Measurements from ENCODE around the gene LRIT1. TPM values are rescaled to one million over a fixed set of nuclear protein-coding genes. Genes with fewer than 3 reads are reported as not detected.
A peak's percentile ranks its signal among the peaks of the same experiment; 100 is the strongest.

Gene LRIT1
- total RNA-seq, 1 donor from 2014 or later, result not detected

DNA sequence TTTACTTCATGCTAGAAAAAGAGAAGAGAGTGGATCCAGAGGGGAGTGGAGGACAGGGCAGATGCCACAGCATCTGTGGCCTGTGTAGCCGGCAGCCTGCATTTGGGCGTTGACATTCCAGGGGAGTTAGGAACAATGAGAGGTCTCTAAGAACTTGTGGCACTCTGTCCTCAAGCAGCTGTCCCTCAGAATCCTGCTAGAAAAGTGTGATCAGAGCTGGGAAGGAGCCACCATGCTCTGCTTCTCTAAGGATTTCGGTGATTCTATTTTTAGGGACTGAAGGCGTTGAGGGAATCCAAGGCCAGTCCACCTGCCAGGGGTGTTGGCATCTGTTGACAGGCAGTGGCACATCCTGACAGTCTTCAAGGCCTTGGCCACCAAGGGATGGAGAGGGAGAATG is 23.6 kb downstream of the LRIT1 start:
- H3K4me1 Mint-ChIP-seq (ENCODE audit: low read depth), result peaks cover 4% of the 10 kb centered on the region
- no peak overlapping the region for H3K27ac Mint-ChIP-seq
- H3K4me3 Mint-ChIP-seq (ENCODE audit: low read depth), result no peak overlapping the region
- H3K27me3 Mint-ChIP-seq (ENCODE audit: low read depth), result no peaks in the 10 kb centered on the region
- H3K9me3 Mint-ChIP-seq, result peaks cover 9% of the 10 kb centered on the region
- DNase-seq (ENCODE audit: low spot score), result no peak
- intact Hi-C loops (cut with micrococcal nuclease), result no loop called here
- no peaks in the 10 kb centered on the region for H3K36me3 Mint-ChIP-seq (ENCODE audit: low read depth)

DNA sequence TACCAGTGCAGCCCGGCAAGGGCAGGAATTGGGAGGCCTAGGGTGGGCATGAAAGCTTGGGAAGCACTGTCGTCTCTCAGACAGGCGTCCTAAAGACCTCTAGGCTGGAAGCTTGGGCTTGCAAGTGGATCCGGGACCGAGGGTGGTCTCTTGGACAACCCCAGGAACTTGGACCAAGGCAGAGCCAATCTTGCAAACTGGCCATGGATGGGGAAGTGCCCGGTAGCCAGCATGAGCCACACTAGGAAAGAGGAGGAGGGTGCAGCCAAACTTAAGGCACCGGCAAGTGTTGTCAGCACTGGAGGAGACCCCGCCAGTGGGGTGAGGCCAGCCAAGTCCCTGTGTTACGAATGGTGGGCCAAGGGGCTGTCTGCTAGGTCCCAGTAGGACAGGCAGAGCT is 24.5 kb downstream of the LRIT1 start:
- Mint-ChIP-seq H3K36me3 (ENCODE audit: low read depth) (no peaks in the 10 kb centered on the region), H3K27ac (no peak overlapping the region), H3K4me1 (ENCODE audit: low read depth) (peaks cover 4% of the 10 kb centered on the region), H3K27me3 (ENCODE audit: low read depth) (no peaks in the 10 kb centered on the region), H3K9me3 (peaks cover 9% of the 10 kb centered on the region), H3K4me3 (ENCODE audit: low read depth) (no peak overlapping the region)
- intact Hi-C loops (cut with micrococcal nuclease), result no loop called here
- no peak for DNase-seq (ENCODE audit: low spot score)

DNA sequence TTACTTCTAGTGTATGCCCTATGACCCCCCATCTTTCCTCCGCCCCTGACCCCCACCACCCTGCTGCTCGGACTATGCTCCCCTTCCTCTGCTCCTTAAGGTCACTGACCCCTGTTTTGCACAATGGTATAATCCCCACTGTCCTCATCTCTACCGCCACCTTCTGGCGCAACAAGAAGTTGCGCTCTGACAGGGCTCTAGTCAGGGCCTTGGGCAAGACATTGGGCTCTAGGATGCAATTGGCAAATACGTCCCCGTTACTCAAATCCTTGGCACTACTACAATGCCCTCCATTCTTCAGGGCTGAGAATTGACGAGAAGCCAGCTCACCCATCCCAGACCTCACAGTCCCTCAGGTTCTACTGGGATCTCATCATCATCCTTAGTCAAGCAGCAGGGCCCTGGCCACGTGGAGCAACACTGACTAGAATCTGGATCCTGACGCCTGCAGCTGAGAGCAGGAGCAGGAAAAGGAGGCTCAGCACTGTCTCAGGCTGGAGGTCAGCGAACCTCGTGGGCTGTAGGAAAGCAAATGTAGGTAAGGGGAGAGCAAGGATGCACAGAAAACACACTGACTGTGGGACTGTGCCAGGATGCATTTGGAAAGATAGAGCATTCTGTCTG is 26.6 kb downstream of the LRIT1 start:
- Mint-ChIP-seq H3K4me1 (ENCODE audit: low read depth) (peaks cover 4% of the 10 kb centered on the region), H3K4me3 (ENCODE audit: low read depth) (peak overlapping the region; percentile 18), H3K27ac (no peak overlapping the region), H3K9me3 (peaks cover 6% of the 10 kb centered on the region), H3K36me3 (ENCODE audit: low read depth) (no peaks in the 10 kb centered on the region), H3K27me3 (ENCODE audit: low read depth) (no peaks in the 10 kb centered on the region)
- intact Hi-C loops (cut with micrococcal nuclease), result no loop called here
- DNase-seq (ENCODE audit: low spot score), result no peak

DNA sequence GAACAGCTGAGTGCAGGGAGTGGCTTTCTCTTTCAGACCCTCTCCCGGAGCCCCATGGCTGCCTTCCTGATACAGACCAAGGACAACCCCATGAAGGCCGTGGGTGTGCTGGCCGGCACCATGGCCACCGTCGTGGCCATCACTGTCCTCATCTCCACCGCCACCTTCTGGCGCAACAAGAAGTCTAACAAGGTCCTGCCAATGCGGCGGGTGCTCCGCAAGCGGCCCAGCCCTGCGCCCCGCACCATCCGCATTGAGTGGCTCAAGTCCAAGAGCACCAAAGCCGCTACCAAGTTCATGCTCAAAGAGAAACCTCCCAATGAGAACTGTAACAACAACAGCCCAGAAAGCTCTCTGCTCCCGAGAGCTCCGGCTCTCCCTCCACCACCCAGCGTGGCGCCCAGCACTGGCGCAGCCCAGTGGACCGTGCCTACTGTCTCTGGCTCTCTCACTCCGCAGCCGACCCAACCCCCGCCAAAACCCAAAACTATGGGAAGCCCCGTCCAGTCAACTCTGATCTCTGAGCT is 27.2 kb downstream of the LRIT1 start:
- Mint-ChIP-seq H3K4me1 (ENCODE audit: low read depth) (peaks cover 4% of the 10 kb centered on the region), H3K4me3 (ENCODE audit: low read depth) (peak overlapping the region; percentile 18), H3K9me3 (peaks cover under 1% of the 10 kb centered on the region), H3K27me3 (ENCODE audit: low read depth) (no peaks in the 10 kb centered on the region), H3K36me3 (ENCODE audit: low read depth) (no peaks in the 10 kb centered on the region), H3K27ac (no peak overlapping the region)
- no peak for DNase-seq (ENCODE audit: low spot score)
- intact Hi-C loops (cut with micrococcal nuclease), result no loop called here

- Mint-ChIP-seq H3K4me1 (ENCODE audit: low read depth) (peaks cover 4% of the 10 kb centered on the region), H3K4me3 (ENCODE audit: low read depth) (no peak overlapping the region), H3K9me3 (no peaks in the 10 kb centered on the region), H3K36me3 (ENCODE audit: low read depth) (no peaks in the 10 kb centered on the region), H3K27ac (no peak overlapping the region), H3K27me3 (ENCODE audit: low read depth) (no peaks in the 10 kb centered on the region)
- no peak for DNase-seq (ENCODE audit: low spot score)
- intact Hi-C loops (cut with micrococcal nuclease), result no loop called here
These were observed 28.3 kb downstream of the LRIT1 start for GRCh38 chr10:84213076-84213475.

DNA sequence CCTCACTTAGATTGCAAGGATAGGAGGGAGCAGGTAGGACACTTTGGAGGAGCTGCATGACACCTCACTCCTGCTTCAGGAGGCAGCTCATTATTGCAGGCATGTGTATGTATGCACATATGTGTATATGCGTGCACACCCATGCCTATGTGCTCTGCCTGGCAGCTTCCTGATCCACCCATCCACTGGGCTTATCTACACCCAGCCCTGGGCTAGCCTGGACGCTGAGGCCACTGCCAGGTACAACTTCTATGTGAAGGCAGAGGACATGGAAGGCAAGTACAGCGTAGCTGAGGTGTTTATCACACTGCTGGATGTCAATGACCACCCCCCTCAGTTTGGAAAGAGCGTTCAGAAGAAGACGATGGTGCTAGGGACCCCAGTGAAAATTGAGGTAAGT is 29.3 kb downstream of the LRIT1 start:
- Mint-ChIP-seq H3K27ac (no peak overlapping the region), H3K36me3 (ENCODE audit: low read depth) (no peaks in the 10 kb centered on the region), H3K4me1 (ENCODE audit: low read depth) (peaks cover 4% of the 10 kb centered on the region), H3K27me3 (ENCODE audit: low read depth) (peaks cover 2% of the 10 kb centered on the region), H3K4me3 (ENCODE audit: low read depth) (no peak overlapping the region), H3K9me3 (no peaks in the 10 kb centered on the region)
- DNase-seq (ENCODE audit: low spot score), result no peak
- intact Hi-C loops (cut with micrococcal nuclease), result no loop called here

DNA sequence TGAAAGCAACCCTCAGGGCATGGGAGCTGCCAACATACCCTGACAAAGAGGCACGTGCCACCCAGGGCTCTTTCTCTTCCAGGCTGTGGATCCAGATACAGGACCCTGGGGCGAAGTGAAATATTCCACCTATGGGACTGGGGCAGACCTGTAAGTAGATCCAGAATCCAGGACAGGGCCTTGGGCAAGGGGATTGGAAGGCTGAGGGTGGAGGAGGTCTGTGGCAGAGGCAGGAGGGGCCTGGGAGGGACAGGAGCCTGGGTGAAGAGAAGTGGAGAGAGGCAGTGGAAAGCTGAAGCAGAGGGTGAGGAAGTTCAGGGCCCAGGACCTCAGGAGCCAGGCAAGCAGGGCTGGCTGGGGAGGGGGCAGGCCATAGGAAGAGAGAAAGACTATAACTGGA is 29.8 kb downstream of the LRIT1 start:
- H3K9me3 Mint-ChIP-seq, result no peaks in the 10 kb centered on the region
- intact Hi-C loops (cut with micrococcal nuclease), result no loop called here
- no peak overlapping the region for H3K4me3 Mint-ChIP-seq (ENCODE audit: low read depth)
- no peak for DNase-seq (ENCODE audit: low spot score)
- no peak overlapping the region for H3K27ac Mint-ChIP-seq
- peaks cover 4% of the 10 kb centered on the region for H3K4me1 Mint-ChIP-seq (ENCODE audit: low read depth)
- no peaks in the 10 kb centered on the region for H3K36me3 Mint-ChIP-seq (ENCODE audit: low read depth)
- peaks cover 6% of the 10 kb centered on the region for H3K27me3 Mint-ChIP-seq (ENCODE audit: low read depth)

DNA sequence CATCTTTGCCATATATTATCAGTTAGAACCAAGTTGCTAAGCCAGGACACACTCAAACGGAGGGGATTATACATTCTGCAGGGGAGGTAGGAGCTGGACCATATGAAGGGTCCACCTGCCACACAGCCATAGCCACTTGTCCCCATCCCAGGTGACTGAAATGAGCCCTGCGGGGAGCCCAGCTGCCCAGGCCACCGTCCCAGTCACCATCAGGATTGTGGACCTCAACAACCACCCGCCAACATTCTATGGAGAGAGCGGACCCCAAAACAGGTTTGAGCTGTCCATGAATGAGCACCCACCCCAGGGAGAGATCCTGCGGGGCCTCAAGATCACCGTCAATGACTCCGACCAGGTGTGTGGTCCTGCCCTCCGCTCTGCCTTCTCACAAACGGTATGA is 33.3 kb downstream of the LRIT1 start:
- no peak overlapping the region for H3K27ac Mint-ChIP-seq
- H3K9me3 Mint-ChIP-seq, result no peaks in the 10 kb centered on the region
- intact Hi-C loops (cut with micrococcal nuclease), result no loop called here
- H3K27me3 Mint-ChIP-seq (ENCODE audit: low read depth), result peaks cover 6% of the 10 kb centered on the region
- H3K4me3 Mint-ChIP-seq (ENCODE audit: low read depth), result no peak overlapping the region
- no peak for DNase-seq (ENCODE audit: low spot score)
- H3K36me3 Mint-ChIP-seq (ENCODE audit: low read depth), result no peaks in the 10 kb centered on the region
- H3K4me1 Mint-ChIP-seq (ENCODE audit: low read depth), result no peaks in the 10 kb centered on the region

- Mint-ChIP-seq H3K27me3 (ENCODE audit: low read depth) (peaks cover 6% of the 10 kb centered on the region), H3K36me3 (ENCODE audit: low read depth) (no peaks in the 10 kb centered on the region), H3K4me1 (ENCODE audit: low read depth) (no peaks in the 10 kb centered on the region), H3K27ac (no peak overlapping the region), H3K4me3 (ENCODE audit: low read depth) (no peak overlapping the region), H3K9me3 (no peaks in the 10 kb centered on the region)
- no peak for DNase-seq (ENCODE audit: low spot score)
- intact Hi-C loops (cut with micrococcal nuclease), result loop anchor here (1.0 kb wide), 1 partner anchor 58 kb away; no protein-coding TSS in a partner anchor
These were observed 35.4 kb downstream of the LRIT1 start for GRCh38 chr10:84205853-84206525.

GRCh38 chr10:84205049-84205852 is 36.1 kb downstream of the LRIT1 start:
- Mint-ChIP-seq H3K9me3 (no peaks in the 10 kb centered on the region), H3K4me1 (ENCODE audit: low read depth) (no peaks in the 10 kb centered on the region), H3K4me3 (ENCODE audit: low read depth) (no peak overlapping the region), H3K36me3 (ENCODE audit: low read depth) (no peaks in the 10 kb centered on the region), H3K27ac (no peak overlapping the region), H3K27me3 (ENCODE audit: low read depth) (peaks cover 6% of the 10 kb centered on the region)
- DNase-seq (ENCODE audit: low spot score), result peak; percentile 28
- intact Hi-C loops (cut with micrococcal nuclease), result loop anchor here (1.0 kb wide), 1 partner anchor 57 kb away; no protein-coding TSS in a partner anchor

- no peak overlapping the region for H3K4me3 Mint-ChIP-seq (ENCODE audit: low read depth)
- intact Hi-C loops (cut with micrococcal nuclease), result loop anchor here (1.0 kb wide), 1 partner anchor 56 kb away; no protein-coding TSS in a partner anchor
- no peaks in the 10 kb centered on the region for H3K36me3 Mint-ChIP-seq (ENCODE audit: low read depth)
- H3K27me3 Mint-ChIP-seq (ENCODE audit: low read depth), result peaks cover 6% of the 10 kb centered on the region
- DNase-seq (ENCODE audit: low spot score), result no peak
- no peaks in the 10 kb centered on the region for H3K4me1 Mint-ChIP-seq (ENCODE audit: low read depth)
- no peak overlapping the region for H3K27ac Mint-ChIP-seq
- H3K9me3 Mint-ChIP-seq, result no peaks in the 10 kb centered on the region
These were observed 36.7 kb downstream of the LRIT1 start for GRCh38 chr10:84204610-84205009.

- Mint-ChIP-seq H3K9me3 (no peaks in the 10 kb centered on the region), H3K4me3 (ENCODE audit: low read depth) (no peak overlapping the region), H3K27me3 (ENCODE audit: low read depth) (peaks cover 6% of the 10 kb centered on the region), H3K4me1 (ENCODE audit: low read depth) (no peaks in the 10 kb centered on the region), H3K27ac (no peak overlapping the region), H3K36me3 (ENCODE audit: low read depth) (no peaks in the 10 kb centered on the region)
- no peak for DNase-seq (ENCODE audit: low spot score)
- intact Hi-C loops (cut with micrococcal nuclease), result no loop called here
These were observed 37.2 kb downstream of the LRIT1 start for GRCh38 chr10:84204122-84204521.

GRCh38 chr10:84202349-84202748 is 39.0 kb downstream of the LRIT1 start:
- DNase-seq (ENCODE audit: low spot score), result no peak
- Mint-ChIP-seq H3K27ac (no peak overlapping the region), H3K36me3 (ENCODE audit: low read depth) (no peaks in the 10 kb centered on the region), H3K4me3 (ENCODE audit: low read depth) (no peak overlapping the region), H3K4me1 (ENCODE audit: low read depth) (no peaks in the 10 kb centered on the region), H3K27me3 (ENCODE audit: low read depth) (peaks cover 12% of the 10 kb centered on the region), H3K9me3 (no peaks in the 10 kb centered on the region)
- intact Hi-C loops (cut with micrococcal nuclease), result no loop called here

All from activated T-helper 2 cell treated with anti-CD3 and anti-CD28 coated beads, Interferon-gamma antibody, Interleukin-2, Interleukin-4, amounts not matched to agents 10 μg/mL and 5 μg/mL and 100 μg/mL, durations not matched to agents 14 hours and 24 hours and 36 hours (primary cell).